HG02588 (cell line): Measurements from ENCODE around the gene FANCC.

Experiments
- ATAC-seq: cut with Tn5 transposase; IDR thresholded peaks from one replicate; pipeline ENCODE4 v1.9.1; 2021; ENCODE audit warnings: mild to moderate bottlenecking, moderate library complexity; ENCODE audit not compliant: unreplicated experiment

The FANCC gene, protein sequence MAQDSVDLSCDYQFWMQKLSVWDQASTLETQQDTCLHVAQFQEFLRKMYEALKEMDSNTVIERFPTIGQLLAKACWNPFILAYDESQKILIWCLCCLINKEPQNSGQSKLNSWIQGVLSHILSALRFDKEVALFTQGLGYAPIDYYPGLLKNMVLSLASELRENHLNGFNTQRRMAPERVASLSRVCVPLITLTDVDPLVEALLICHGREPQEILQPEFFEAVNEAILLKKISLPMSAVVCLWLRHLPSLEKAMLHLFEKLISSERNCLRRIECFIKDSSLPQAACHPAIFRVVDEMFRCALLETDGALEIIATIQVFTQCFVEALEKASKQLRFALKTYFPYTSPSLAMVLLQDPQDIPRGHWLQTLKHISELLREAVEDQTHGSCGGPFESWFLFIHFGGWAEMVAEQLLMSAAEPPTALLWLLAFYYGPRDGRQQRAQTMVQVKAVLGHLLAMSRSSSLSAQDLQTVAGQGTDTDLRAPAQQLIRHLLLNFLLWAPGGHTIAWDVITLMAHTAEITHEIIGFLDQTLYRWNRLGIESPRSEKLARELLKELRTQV

DNA sequence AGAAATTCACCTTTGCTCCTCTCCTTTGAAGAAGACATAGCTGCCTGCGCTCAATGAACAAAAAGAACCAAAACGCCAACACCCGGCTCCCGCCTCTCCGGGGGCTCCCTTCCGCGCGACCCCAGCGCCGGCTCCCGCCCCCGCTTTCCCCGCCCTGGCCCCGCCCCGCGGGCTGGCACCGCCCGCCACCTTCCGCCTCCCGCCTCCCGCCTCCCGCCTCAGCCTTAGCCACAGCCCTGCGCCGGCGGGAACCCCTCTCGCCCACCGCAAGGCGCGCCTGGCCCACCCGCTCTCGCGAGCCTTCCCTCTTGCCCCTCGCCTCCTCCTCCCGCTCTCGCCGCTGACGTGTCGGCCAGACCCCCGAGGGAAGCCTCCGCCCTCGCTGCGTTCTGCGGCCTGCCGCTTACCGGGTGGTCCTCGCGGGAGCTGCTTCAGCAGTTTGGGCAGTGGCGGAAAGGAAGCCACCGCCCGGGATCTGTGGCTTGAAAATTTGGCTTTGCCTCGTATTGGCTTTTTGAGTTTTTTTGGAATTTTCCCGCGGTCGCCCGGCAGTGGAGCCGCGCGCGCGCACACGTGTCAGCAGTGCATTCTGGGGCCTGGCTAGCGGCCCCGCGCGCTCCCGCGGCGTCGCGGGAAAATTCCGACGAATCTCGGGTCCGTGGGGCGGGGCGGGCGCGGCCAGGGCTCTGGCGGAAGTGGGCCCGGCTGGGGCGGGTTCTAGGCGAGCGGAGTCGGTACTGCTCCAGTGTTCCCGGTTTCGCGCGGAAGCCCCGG lies at the start of gene FANCC:
FANCC (minus strand) TSS at position 591 of the 774 bp plus-strand sequence. CDS start 68,418 bp downstream, outside the sequence.
- ATAC-seq: peak; percentile 80

GRCh38 chr9:95366731-95367325 lies 49.3 kb upstream of the FANCC start:
- no peak for ATAC-seq

DNA sequence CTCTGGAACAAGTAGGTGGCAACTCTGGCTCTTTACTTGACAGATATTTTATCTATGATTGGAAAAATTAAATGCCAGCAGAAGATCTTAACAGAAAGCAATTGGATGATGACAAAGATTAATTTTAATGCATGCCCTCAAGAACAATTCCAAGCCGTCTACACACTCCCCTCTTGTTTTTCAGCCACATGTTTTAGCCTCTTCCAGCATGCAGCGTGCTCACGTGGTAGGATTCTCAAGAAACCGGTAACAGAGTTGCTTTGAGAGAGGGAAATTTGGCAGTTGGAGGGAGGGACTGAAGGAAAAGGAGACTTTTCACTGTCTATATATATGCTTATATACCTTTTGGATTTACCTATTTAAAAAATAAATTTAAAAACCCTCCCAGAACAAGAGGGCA lies 48.3 kb upstream of the FANCC start:
- ATAC-seq: no peak

- ATAC-seq: no peak
Measured at GRCh38 chr9:95363051-95363841, 45.7 kb upstream of the FANCC start.

GRCh38 chr9:95360866-95361265 lies 43.4 kb upstream of the FANCC start:
- no peak for ATAC-seq

DNA sequence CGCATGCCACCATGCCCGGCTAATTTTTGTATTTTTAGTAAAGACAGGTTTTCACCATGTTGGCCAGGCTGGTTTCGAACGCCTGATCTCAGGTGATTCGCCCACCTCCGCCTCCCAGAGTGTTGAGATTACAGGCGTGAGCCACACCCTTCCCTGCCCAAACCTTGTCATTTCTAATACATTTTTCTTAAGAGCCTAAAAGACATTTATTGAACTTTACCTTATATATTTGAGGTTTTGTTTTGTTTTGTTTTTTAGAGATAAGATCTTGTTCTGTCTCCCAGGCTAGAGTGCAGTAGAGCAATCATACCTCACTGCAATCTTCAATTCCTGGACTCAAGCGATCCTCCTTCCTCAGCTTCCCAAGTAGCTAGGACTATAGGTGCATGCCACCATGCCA lies 39.8 kb upstream of the FANCC start:
- no peak for ATAC-seq

DNA sequence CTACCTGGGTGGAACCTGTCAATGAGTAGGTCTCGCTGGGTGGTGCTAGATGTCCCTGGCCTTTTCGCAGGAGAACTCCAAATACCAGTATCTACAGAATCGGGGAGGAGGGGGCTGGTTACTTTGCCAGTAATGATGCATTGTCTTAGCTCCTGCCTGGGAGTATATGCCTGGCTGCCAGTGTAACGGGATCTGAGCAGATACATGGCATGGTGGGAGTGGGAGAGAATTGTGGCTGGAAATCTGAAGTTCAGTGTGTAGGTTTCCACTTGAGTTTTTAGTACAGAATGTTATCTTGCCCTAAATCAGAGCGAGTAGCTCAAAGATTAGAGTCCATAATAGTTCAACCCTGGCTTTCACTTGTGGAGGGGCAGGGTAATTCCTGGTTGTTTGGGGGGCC lies 38.0 kb upstream of the FANCC start:
- no peak for ATAC-seq

DNA sequence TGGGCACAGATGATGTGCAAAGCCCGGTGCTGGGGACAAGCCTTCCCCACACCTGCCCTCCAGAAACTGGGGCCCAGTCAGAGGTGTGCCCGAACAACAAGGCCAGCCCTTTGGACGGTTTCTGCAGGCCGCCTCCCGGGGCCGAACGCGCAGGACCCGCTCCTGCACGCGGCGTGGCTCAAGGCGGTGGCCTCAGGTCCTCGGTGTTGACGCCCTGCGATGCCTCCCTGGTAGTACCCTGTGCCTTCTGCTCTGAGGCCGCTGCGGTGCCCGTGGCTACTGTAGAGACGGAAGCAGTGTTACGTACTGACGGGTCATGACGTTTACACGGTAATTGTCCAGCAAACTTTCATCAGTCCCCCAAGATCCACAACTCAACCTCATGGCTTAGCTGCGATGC lies 33.5 kb upstream of the FANCC start:
- ATAC-seq: no peak

- no peak for ATAC-seq
Measured at GRCh38 chr9:95350266-95350665, 32.8 kb upstream of the FANCC start.

- no peak for ATAC-seq
Measured at GRCh38 chr9:95349091-95350038, 31.9 kb upstream of the FANCC start.

GRCh38 chr9:95346021-95346420 lies 28.5 kb upstream of the FANCC start:
- ATAC-seq: no peak

GRCh38 chr9:95344735-95345325 lies 27.3 kb upstream of the FANCC start:
- ATAC-seq: no peak

- no peak for ATAC-seq
Measured at GRCh38 chr9:95343725-95344287, 26.3 kb upstream of the FANCC start.

GRCh38 chr9:95342571-95342970 lies 25.1 kb upstream of the FANCC start:
- no peak for ATAC-seq

GRCh38 chr9:95341293-95341962 lies 23.9 kb upstream of the FANCC start:
- no peak for ATAC-seq

DNA sequence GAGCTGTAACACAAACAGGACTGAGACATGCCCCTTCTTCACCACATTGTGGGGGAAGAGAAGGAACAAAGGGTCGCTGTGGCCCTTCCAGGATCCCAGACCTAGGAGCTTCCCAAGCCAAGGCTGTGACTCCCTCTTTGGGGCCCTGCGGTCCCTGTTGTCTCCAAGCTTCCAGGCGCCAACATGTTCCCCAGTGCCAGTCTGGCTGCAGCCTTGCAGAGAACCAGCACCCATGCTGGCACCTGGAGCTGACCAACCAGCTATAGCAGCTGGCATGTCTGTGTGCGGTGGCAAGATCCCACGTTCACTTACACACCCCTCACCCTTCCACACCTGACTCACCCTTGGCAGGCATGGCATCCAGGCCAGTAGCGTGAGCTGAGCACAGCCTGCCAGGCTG lies 20.7 kb upstream of the FANCC start:
- no peak for ATAC-seq

DNA sequence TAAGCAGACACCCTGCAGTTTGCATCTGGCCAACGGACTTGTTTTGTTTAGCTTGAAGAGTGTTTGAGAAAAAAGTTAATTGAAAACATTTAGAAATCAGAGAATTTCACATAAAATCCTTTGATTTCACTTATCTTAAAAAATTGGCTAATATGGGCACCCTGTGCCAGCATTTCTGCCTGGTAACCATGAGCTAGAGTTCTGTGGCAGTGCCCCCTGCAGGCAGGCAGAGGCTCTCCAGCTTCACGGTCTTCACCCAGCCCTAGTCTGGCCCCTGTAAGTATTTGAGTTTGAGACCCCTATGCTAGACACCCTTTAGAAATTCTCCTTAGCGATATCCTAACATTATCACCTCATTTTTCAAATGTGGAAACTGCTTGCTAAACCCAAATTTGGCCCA lies 18.8 kb upstream of the FANCC start:
- no peak for ATAC-seq

- ATAC-seq: no peak
Measured at GRCh38 chr9:95333426-95333825, 15.9 kb upstream of the FANCC start.
